HepG2 (cell line): ENCODE measurements around the gene PLOD3. TPM values are rescaled to one million over a fixed set of nuclear protein-coding genes. Genes with fewer than 3 reads are reported as not detected.

ENCODE experiments used
- ATF1 ChIP-seq: IDR thresholded peaks from 2 replicates; pipeline ENCODE4 v1.6.1; 2016; ENCODE audit warnings: mild to moderate bottlenecking, control low read depth
- BORCS8-MEF2B ChIP-seq: sonication (generic); formaldehyde crosslinking; IDR thresholded peaks from 2 replicates; pipeline ENCODE4 v1.8.0; 2022; ENCODE audit warnings: mild to moderate bottlenecking, missing genetic modification reagents
- BRCA1 ChIP-seq: sonication (generic); formaldehyde crosslinking; IDR thresholded peaks from 2 replicates; pipeline ENCODE4 v1.4.0; 2020; ENCODE audit warnings: missing genetic modification reagents
- CBX1 ChIP-seq: IDR thresholded peaks from one replicate; pipeline ENCODE4 v1.6.1; 2016; ENCODE audit warnings: antibody characterized with exemption, low read depth
- DMAP1 ChIP-seq: IDR thresholded peaks from 2 replicates; pipeline ENCODE4 v1.6.1; 2016
- HES4 ChIP-seq: sonication (generic); formaldehyde crosslinking; IDR thresholded peaks from 2 replicates; pipeline ENCODE4 v1.9.0; 2021; ENCODE audit warnings: mild to moderate bottlenecking, missing genetic modification reagents, borderline replicate concordance
- IKZF5 ChIP-seq: IDR thresholded peaks from 2 replicates; pipeline ENCODE4 v1.6.1; 2018; ENCODE audit warnings: missing genetic modification reagents, mild to moderate bottlenecking, missing compliant biosample characterization
- MAF1 ChIP-seq: sonication (generic); formaldehyde crosslinking; IDR thresholded peaks from 2 replicates; pipeline ENCODE4 v1.5.0; 2020; ENCODE audit warnings: missing genetic modification reagents, borderline replicate concordance
- MEF2D ChIP-seq: sonication (generic); formaldehyde crosslinking; IDR thresholded peaks from 2 replicates; pipeline ENCODE4 v1.5.1; 2020; ENCODE audit warnings: mild to moderate bottlenecking, missing genetic modification reagents
- SIN3B ChIP-seq: fragments of 150-350 bp; IDR thresholded peaks from 2 replicates; pipeline ENCODE4 v1.6.1; 2014; ENCODE audit warnings: low read length
- XBP1 ChIP-seq: sonication (generic); formaldehyde crosslinking; IDR thresholded peaks from 2 replicates; pipeline ENCODE4 v1.5.0; 2020; ENCODE audit warnings: missing genetic modification reagents
- ZFAT ChIP-seq: sonication (generic); formaldehyde crosslinking; conservative IDR thresholded peaks from 2 replicates; pipeline ENCODE4 v1.8.1; 2023; ENCODE audit warnings: missing genetic modification reagents, inconsistent platforms
- ZMAT3 ChIP-seq: sonication (generic); formaldehyde crosslinking; conservative IDR thresholded peaks from 2 replicates; pipeline ENCODE4 v1.7.0; 2021; ENCODE audit warnings: missing genetic modification reagents
- ZMYM2 ChIP-seq: sonication (generic); formaldehyde crosslinking; IDR thresholded peaks from 2 replicates; pipeline ENCODE4 v1.8.0; 2022; ENCODE audit warnings: mild to moderate bottlenecking, missing genetic modification reagents
- ZNF251 ChIP-seq: sonication (generic); formaldehyde crosslinking; IDR thresholded peaks from 2 replicates; pipeline ENCODE4 v1.9.0; 2021; ENCODE audit warnings: mild to moderate bottlenecking, missing genetic modification reagents
- ZNF382 ChIP-seq: sonication (generic); formaldehyde crosslinking; IDR thresholded peaks from 2 replicates; pipeline ENCODE4 v1.5.0; 2020; ENCODE audit warnings: missing genetic modification reagents, mild to moderate bottlenecking, borderline replicate concordance
- ZNF446 ChIP-seq: sonication (generic); formaldehyde crosslinking; IDR thresholded peaks from 2 replicates; pipeline ENCODE4 v1.5.0; 2020; ENCODE audit warnings: mild to moderate bottlenecking, missing genetic modification reagents
- ZNF460 ChIP-seq: sonication (generic); formaldehyde crosslinking; IDR thresholded peaks from 2 replicates; pipeline ENCODE4 v1.5.1; 2020; ENCODE audit warnings: missing genetic modification reagents, mild to moderate bottlenecking, borderline replicate concordance
- ZNF615 ChIP-seq: sonication (generic); formaldehyde crosslinking; IDR thresholded peaks from 2 replicates; pipeline ENCODE4 v1.5.0; 2020; ENCODE audit warnings: mild to moderate bottlenecking, missing genetic modification reagents, borderline replicate concordance
- ZNF639 ChIP-seq: conservative IDR thresholded peaks from 2 replicates; pipeline ENCODE4 v1.6.1; 2018; ENCODE audit warnings: missing genetic modification reagents
- ZNF672 ChIP-seq: sonication (generic); formaldehyde crosslinking; IDR thresholded peaks from 2 replicates; pipeline ENCODE4 v1.8.1; 2022; ENCODE audit warnings: missing genetic modification reagents
- polyA plus RNA-seq, 8 experiments: library from polyadenylated mRNA; depleted of rRNA in 3 of 8; stranded (reverse) in 7 of 8; unstranded in 1 of 8; fragments of >200 nt; fragmentation: Illumina TruSeq in 4 of 8; extraction: Trizol in 4 of 8; gene quantifications; 2 replicates each; pipeline versions ENCODE4 v1.2.1 to v1.2.3, GENCODE V29; 2011 to 2016; ENCODE audit warnings: low read depth in 4 of 8, missing spikeins in 1 of 8, mixed read lengths in 1 of 8; ENCODE audit not compliant: insufficient read depth in 1 of 8
- total RNA-seq, 5 experiments: library from RNA; depleted of rRNA; stranded (reverse); fragments of >200 nt; fragmentation: Illumina TruSeq; extraction: Trizol; gene quantifications; 2 replicates each; pipeline ENCODE4 v1.2.3, GENCODE V29; 2016; ENCODE audit warnings: low read depth in 1 of 5
- TF ChIP-seq, protein P1 (sequence below): sonication (generic); formaldehyde crosslinking; IDR thresholded peaks from 2 replicates; pipeline ENCODE4 v1.4.0; 2020; ENCODE audit warnings: mild to moderate bottlenecking, missing genetic modification reagents
- TF ChIP-seq, protein P2 (sequence below): sonication (generic); formaldehyde crosslinking; IDR thresholded peaks from 2 replicates; pipeline ENCODE4 v1.9.0; 2021; ENCODE audit warnings: missing genetic modification reagents, mild to moderate bottlenecking, borderline replicate concordance
- TF ChIP-seq, protein P3 (sequence below): sonication (generic); formaldehyde crosslinking; IDR thresholded peaks from 2 replicates; pipeline ENCODE4 v1.5.0; 2020; ENCODE audit warnings: missing genetic modification reagents

Gene PLOD3
- total and polyA plus RNA-seq, 2 of the 13 experiments (the other 11 are each of a cell fraction or from before 2014, with no cell fraction given) = 65.8 to 67.4 TPM

DNA sequence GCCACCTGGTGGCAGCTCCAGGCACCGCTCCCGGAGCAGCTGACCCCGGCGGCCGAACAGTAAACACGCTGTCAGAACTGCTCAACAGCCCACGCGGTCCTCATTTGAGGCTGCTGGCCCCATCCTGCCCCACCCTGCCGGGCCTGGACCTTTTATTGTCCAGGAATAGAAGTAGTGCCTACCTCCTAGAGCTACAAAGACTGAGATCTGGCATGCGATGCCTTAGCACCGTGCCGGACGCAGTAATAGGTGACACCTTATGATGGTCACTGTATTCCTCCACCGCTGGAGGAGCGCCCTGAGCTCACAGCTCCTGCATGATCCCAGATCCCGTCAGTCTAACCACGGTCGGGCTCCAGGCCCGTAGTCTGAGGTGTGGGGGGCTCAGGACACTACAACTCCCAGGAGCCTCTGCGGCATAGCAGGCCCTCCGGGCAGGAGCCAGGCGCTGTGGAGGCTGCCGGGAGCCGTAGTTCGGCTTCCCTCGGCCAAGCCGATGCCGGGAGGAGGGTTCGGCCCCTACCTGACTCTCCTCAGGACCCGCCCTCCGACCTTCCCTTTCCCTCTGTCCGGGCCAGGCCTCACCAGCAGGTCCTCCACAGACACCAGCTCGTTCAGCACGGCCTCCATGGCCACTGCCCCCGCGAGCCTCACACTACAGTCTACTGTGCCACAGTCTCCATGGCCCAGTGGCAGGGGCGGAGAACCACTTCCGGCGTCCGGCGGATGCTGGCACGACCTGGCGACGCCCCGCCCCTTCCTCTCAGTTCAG, 27.2 kb upstream of the PLOD3 start, which contains the start of gene FIS1 (continued):
- TF ChIP-seq, protein P1, sequence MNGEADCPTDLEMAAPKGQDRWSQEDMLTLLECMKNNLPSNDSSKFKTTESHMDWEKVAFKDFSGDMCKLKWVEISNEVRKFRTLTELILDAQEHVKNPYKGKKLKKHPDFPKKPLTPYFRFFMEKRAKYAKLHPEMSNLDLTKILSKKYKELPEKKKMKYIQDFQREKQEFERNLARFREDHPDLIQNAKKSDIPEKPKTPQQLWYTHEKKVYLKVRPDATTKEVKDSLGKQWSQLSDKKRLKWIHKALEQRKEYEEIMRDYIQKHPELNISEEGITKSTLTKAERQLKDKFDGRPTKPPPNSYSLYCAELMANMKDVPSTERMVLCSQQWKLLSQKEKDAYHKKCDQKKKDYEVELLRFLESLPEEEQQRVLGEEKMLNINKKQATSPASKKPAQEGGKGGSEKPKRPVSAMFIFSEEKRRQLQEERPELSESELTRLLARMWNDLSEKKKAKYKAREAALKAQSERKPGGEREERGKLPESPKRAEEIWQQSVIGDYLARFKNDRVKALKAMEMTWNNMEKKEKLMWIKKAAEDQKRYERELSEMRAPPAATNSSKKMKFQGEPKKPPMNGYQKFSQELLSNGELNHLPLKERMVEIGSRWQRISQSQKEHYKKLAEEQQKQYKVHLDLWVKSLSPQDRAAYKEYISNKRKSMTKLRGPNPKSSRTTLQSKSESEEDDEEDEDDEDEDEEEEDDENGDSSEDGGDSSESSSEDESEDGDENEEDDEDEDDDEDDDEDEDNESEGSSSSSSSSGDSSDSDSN (CRISPR knock-in tag) = peak; percentile 51; the same call in 1 of the 2 replicates
- TF ChIP-seq ZNF639 (CRISPR knock-in tag) = peak; percentile 29; the same call in 1 of the 2 replicates
- no peak for TF ChIP-seq ATF1
- TF ChIP-seq SIN3B = no peak
- TF ChIP-seq HES4 (CRISPR knock-in tag) = no peak; the same call in 1 of the 2 replicates
- peak; percentile 86; the same call in 1 of the 2 replicates for TF ChIP-seq ZNF446
- TF ChIP-seq, protein P2, sequence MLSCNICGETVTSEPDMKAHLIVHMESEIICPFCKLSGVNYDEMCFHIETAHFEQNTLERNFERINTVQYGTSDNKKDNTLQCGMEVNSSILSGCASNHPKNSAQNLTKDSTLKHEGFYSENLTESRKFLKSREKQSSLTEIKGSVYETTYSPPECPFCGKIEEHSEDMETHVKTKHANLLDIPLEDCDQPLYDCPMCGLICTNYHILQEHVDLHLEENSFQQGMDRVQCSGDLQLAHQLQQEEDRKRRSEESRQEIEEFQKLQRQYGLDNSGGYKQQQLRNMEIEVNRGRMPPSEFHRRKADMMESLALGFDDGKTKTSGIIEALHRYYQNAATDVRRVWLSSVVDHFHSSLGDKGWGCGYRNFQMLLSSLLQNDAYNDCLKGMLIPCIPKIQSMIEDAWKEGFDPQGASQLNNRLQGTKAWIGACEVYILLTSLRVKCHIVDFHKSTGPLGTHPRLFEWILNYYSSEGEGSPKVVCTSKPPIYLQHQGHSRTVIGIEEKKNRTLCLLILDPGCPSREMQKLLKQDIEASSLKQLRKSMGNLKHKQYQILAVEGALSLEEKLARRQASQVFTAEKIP (CRISPR knock-in tag) = no peak
- no peak for TF ChIP-seq ZMYM2 (CRISPR knock-in tag)
- no peak for TF ChIP-seq ZNF251 (CRISPR knock-in tag)
- TF ChIP-seq ZMAT3 = peak; percentile 80
- TF ChIP-seq BORCS8-MEF2B (CRISPR knock-in tag) = peak; percentile 89
- no peak for TF ChIP-seq ZNF615 (CRISPR knock-in tag)
- peak; percentile 45 for TF ChIP-seq IKZF5 (CRISPR knock-in tag)
- TF ChIP-seq, protein P3, sequence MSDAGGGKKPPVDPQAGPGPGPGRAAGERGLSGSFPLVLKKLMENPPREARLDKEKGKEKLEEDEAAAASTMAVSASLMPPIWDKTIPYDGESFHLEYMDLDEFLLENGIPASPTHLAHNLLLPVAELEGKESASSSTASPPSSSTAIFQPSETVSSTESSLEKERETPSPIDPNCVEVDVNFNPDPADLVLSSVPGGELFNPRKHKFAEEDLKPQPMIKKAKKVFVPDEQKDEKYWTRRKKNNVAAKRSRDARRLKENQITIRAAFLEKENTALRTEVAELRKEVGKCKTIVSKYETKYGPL (CRISPR knock-in tag) = 0 out of 2 replicates have a peak, but pooled peaks have one; percentile 35
- no peak for TF ChIP-seq ZNF382 (CRISPR knock-in tag)
- peak; percentile 71 for TF ChIP-seq DMAP1 (CRISPR knock-in tag)
- TF ChIP-seq XBP1 (CRISPR knock-in tag) = no peak
- 0 out of 2 replicates have a peak, but pooled peaks have one; percentile 37 for TF ChIP-seq BRCA1 (CRISPR knock-in tag)
- TF ChIP-seq ZNF672 = no peak
- peak; percentile 61; the same call in 1 of the 2 replicates for TF ChIP-seq MAF1 (CRISPR knock-in tag)
- TF ChIP-seq MEF2D (CRISPR knock-in tag) = peak; percentile 62; the same call in 1 of the 2 replicates
- TF ChIP-seq CBX1 = peak; percentile 67
- no peak for TF ChIP-seq ZNF460 (CRISPR knock-in tag)
- 0 out of 2 replicates have a peak, but pooled peaks have one; percentile 60 for TF ChIP-seq ZFAT
